Endothelial cell of umbilical vein (primary cell): ENCODE results near the gene TBCD. TPM values are rescaled to one million over a fixed set of nuclear protein-coding genes. Genes with fewer than 3 reads are reported as not detected.

Experiments used
- BruUV-seq: library from RNA; stranded (reverse); fragments of 400-500 nt; replicated peaks from 2 replicates; lab custom pipeline; 2021; lab: Mats Ljungman, UMichigan
- CTCF ChIA-PET: fragments of 300-600, 350-600 bp; sonication (Branson Sonifier 250); formaldehyde crosslinking; loops from one replicate; lab custom pipeline; 2021; ENCODE audit warnings: antibody characterized with exemption, inconsistent platforms; lab: Charles Lee
- POLR2A ChIA-PET: fragments of 300-600, 350-600 bp; sonication (Branson Sonifier 250); formaldehyde crosslinking; loops from one replicate; lab custom pipeline; 2021; ENCODE audit warnings: antibody characterized with exemption, inconsistent platforms; lab: Charles Lee
- DNase-seq: peaks from one replicate; pipeline ENCODE4 v3.0.0-alpha.2; 2011; ENCODE audit warnings: low read depth, low spot score
- FAIRE-seq: peaks from 2 replicates; lab custom pipeline; 2011; peaks lifted over from hg19 to GRCh38; lab: Jason Lieb, UNC
- H2AFZ ChIP-seq: 2 replicates; pipeline ENCODE4 v1.6.0; 2012; ENCODE audit warnings: low read depth, low read length, control low read depth, inconsistent platforms
- H3K27ac ChIP-seq: 2 replicates; pipeline ENCODE4 v1.5.1; 2011; ENCODE audit warnings: low read depth, mild to moderate bottlenecking, control low read depth, low read length, moderate library complexity; ENCODE audit not compliant: insufficient read depth
- H3K27me3 ChIP-seq, 2 experiments: 2 replicates each; pipeline versions ENCODE4 v1.6.0 to v1.6.1; 2011; ENCODE audit warnings: low read length in 2 of 2, mixed read lengths in 1 of 2; ENCODE audit not compliant: control insufficient read depth in 2 of 2, insufficient read depth in 2 of 2
- H3K36me3 ChIP-seq, 2 experiments: 2 replicates in 1 of 2; 3 replicates in 1 of 2; pipeline ENCODE4 v1.5.1; 2011; ENCODE audit warnings: low read length in 2 of 2, mild to moderate bottlenecking in 1 of 2, moderate library complexity in 1 of 2; ENCODE audit not compliant: control insufficient read depth in 2 of 2, insufficient read depth in 2 of 2; ENCODE audit errors: extremely low read depth in 1 of 2
- H3K4me1 ChIP-seq: 3 replicates; pipeline ENCODE4 v1.5.1; 2011; ENCODE audit warnings: mild to moderate bottlenecking, low read length; ENCODE audit not compliant: control insufficient read depth, insufficient read depth; ENCODE audit errors: extremely low read depth
- H3K4me2 ChIP-seq: 2 replicates; pipeline ENCODE4 v1.6.1; 2011; ENCODE audit warnings: low read length, control low read depth, mixed read lengths; ENCODE audit not compliant: insufficient read depth
- H3K4me3 ChIP-seq, 3 experiments: fragments of 200-600 bp in 1 of 3; sonication (generic), shearing (Covaris generic) in 1 of 3; replicated peaks in 1 of 3; 2 replicates each; pipeline ENCODE4 v1.5.1; 2011 to 2016; ENCODE audit warnings: control low read depth in 3 of 3, low read length in 3 of 3, mild to moderate bottlenecking in 2 of 3, inconsistent platforms in 1 of 3, low read depth in 1 of 3, moderate library complexity in 1 of 3; ENCODE audit not compliant: insufficient read depth in 1 of 3
- H3K79me2 ChIP-seq: 2 replicates; pipeline ENCODE4 v1.6.0; 2012; ENCODE audit warnings: low read length, inconsistent platforms; ENCODE audit not compliant: control insufficient read depth, insufficient read depth
- H3K9ac ChIP-seq: replicated peaks from 2 replicates; pipeline ENCODE3; 2011; ENCODE audit warnings: low read length, control low read depth; ENCODE audit not compliant: insufficient read depth; ENCODE audit errors: extremely low read depth
- H3K9me1 ChIP-seq: replicated peaks from 3 replicates; pipeline ENCODE4 v1.6.0; 2011; ENCODE audit warnings: mild to moderate bottlenecking, low read length; ENCODE audit not compliant: control insufficient read depth, insufficient read depth; ENCODE audit errors: extremely low read depth
- H3K9me3 ChIP-seq: replicated peaks from 2 replicates; pipeline ENCODE4 v1.5.1; 2012; ENCODE audit warnings: low read length, inconsistent platforms; ENCODE audit not compliant: control insufficient read depth, insufficient read depth
- H4K20me1 ChIP-seq: replicated peaks from 2 replicates; pipeline ENCODE3; 2011; ENCODE audit warnings: mild to moderate bottlenecking, low read length; ENCODE audit not compliant: control insufficient read depth, insufficient read depth; ENCODE audit errors: extremely low read depth
- FOS ChIP-seq: IDR thresholded peaks from 2 replicates; pipeline ENCODE4 v1.6.1; 2011; ENCODE audit warnings: mild to moderate bottlenecking, low read length, moderate library complexity, borderline replicate concordance; ENCODE audit not compliant: insufficient read depth
- dilution Hi-C: fragments of 300-500 bp; cut with MboI; formaldehyde crosslinking; loops from one replicate; pipeline ENCODE4 v1.15.0; 2019; ENCODE audit warnings: low sequenced_read_pairs; ENCODE audit not compliant: extremely low pct_ligation_motif_present
- intact Hi-C: fragments of 100-400 bp; cut with micrococcal nuclease; formaldehyde crosslinking; loops from one replicate; pipeline ENCODE4 v1.10.0; 2022
- polyA plus RNA-seq, 4 experiments: library from polyadenylated mRNA; depleted of rRNA in 3 of 4; stranded (reverse) in 3 of 4; unstranded in 1 of 4; fragments of >200 nt; gene quantifications; 2 replicates each; pipeline versions ENCODE4 v1.2.1 to v1.2.3, GENCODE V29; 2011 to 2012; ENCODE audit warnings: missing spikeins in 1 of 4
- total RNA-seq: library from RNA; stranded (reverse); gene quantifications from 2 replicates; pipeline ENCODE4 v1.2.3, GENCODE V29; 2021
- TF ChIP-seq, protein P1 (sequence below), 2 donors: IDR thresholded peaks; 1 replicate in 1 of 2; 2 replicates in 1 of 2; pipeline ENCODE4 v1.5.1; 2011; ENCODE audit warnings: low read length in 2 of 2, mild to moderate bottlenecking in 2 of 2, moderate library complexity in 2 of 2, control low read depth in 1 of 2, inconsistent platforms in 1 of 2, low read depth in 1 of 2; ENCODE audit not compliant: insufficient read depth in 1 of 2; ENCODE audit errors: extremely low read depth in 1 of 2

TBCD gene
- total and polyA plus RNA-seq, 2 donors (not counting 3 experiments of a cell fraction or from before 2014, with no cell fraction given) = 121 to 145 TPM

- no peaks in the 10 kb centered on the region for H3K79me2 ChIP-seq
- H2AFZ ChIP-seq = no peak overlapping the region
- no peak overlapping the region for H3K27ac ChIP-seq
- no peaks in the 10 kb centered on the region for H3K27me3 ChIP-seq
- dilution Hi-C loops = no loop called here
- H3K9me1 ChIP-seq = no peaks in the 10 kb centered on the region
- no peak overlapping the region for H3K4me3 ChIP-seq
- intact Hi-C loops = no loop called here
- peaks cover 0 to 4% of the 10 kb centered on the region in 2 experiments for H3K36me3 ChIP-seq
- no TSS peak for BruUV-seq
- no peak for FAIRE-seq
- POLR2A ChIA-PET = no interaction called here
- no peak overlapping the region for H3K4me2 ChIP-seq
- TF ChIP-seq, protein P1, sequence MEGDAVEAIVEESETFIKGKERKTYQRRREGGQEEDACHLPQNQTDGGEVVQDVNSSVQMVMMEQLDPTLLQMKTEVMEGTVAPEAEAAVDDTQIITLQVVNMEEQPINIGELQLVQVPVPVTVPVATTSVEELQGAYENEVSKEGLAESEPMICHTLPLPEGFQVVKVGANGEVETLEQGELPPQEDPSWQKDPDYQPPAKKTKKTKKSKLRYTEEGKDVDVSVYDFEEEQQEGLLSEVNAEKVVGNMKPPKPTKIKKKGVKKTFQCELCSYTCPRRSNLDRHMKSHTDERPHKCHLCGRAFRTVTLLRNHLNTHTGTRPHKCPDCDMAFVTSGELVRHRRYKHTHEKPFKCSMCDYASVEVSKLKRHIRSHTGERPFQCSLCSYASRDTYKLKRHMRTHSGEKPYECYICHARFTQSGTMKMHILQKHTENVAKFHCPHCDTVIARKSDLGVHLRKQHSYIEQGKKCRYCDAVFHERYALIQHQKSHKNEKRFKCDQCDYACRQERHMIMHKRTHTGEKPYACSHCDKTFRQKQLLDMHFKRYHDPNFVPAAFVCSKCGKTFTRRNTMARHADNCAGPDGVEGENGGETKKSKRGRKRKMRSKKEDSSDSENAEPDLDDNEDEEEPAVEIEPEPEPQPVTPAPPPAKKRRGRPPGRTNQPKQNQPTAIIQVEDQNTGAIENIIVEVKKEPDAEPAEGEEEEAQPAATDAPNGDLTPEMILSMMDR (IDR thresholded peaks at IDR 0.05; ENCODE audit: extremely low read depth in 1 of 2, insufficient read depth in 1 of 2, low read depth in 1 of 2, low read length in 2 of 2) = no peak
- TF ChIP-seq FOS = no peak
- CTCF ChIA-PET = no interaction called here
- H3K4me1 ChIP-seq = no peaks in the 10 kb centered on the region
- no peak overlapping the region for H3K9ac ChIP-seq
- DNase-seq = no peak
- no peaks in the 10 kb centered on the region for H4K20me1 ChIP-seq
- no peaks in the 10 kb centered on the region for H3K9me3 ChIP-seq
Measured at GRCh38 chr17:82740906-82741759, 10.7 kb upstream of the TBCD start.
